ENCODE measurements around the gene VAV3. TPM values are rescaled to one million over a fixed set of nuclear protein-coding genes. Genes with fewer than 3 reads are reported as not detected.

VAV3 gene
- total and polyA plus RNA-seq, 2 of the 13 experiments (the other 11 are each of a cell fraction or from before 2014, with no cell fraction given): 15.9 to 29.8 TPM

- TF ChIP-seq RERE (CRISPR knock-in tag; IDR thresholded peaks at IDR 0.05; ENCODE audit: low read depth) (no peak), ZNF331 (CRISPR knock-in tag; IDR thresholded peaks at IDR 0.05) (peak; percentile 32; the same call in 1 of the 2 replicates), ZNF784 (CRISPR knock-in tag; IDR thresholded peaks at IDR 0.05; ENCODE audit: borderline replicate concordance) (no peak), ZNF30 (CRISPR knock-in tag; IDR thresholded peaks at IDR 0.05) (no peak), HNF1A (IDR thresholded peaks at IDR 0.05; ENCODE audit: low read depth) (peak; percentile 94), HNF1A (CRISPR knock-in tag; IDR thresholded peaks at IDR 0.05; ENCODE audit: borderline replicate concordance) (peak; percentile 95), BATF2 (CRISPR knock-in tag; IDR thresholded peaks at IDR 0.05) (no peak), POLR2A (IDR thresholded peaks at IDR 0.05; ENCODE audit: insufficient read depth in 1 of 2, low read depth in 2 of 2, low read length in 2 of 2) (peak; percentile 62 to 70), NFKB2 (CRISPR knock-in tag; IDR thresholded peaks at IDR 0.05; ENCODE audit: borderline replicate concordance) (no peak), ZNF607 (CRISPR knock-in tag; IDR thresholded peaks at IDR 0.05; ENCODE audit: borderline replicate concordance) (no peak), ZNF501 (CRISPR knock-in tag; IDR thresholded peaks at IDR 0.05) (no peak), PRDM10 (CRISPR knock-in tag; IDR thresholded peaks at IDR 0.05; ENCODE audit: low read depth) (no peak), GPN1 (CRISPR knock-in tag; IDR thresholded peaks at IDR 0.05; ENCODE audit: borderline replicate concordance) (no peak)
Measured at GRCh38 chr1:107683191-107683657, 281.8 kb downstream of the VAV3 start (continued).
